GM23248 (cell line): Measurements from ENCODE around the gene BRWD1.

ENCODE experiments used
- EZH2 ChIP-seq: fragments of 200-600 bp; sonication (generic); IDR thresholded peaks from 2 replicates; pipeline ENCODE4 v1.6.1; 2018; ENCODE audit warnings: antibody characterized with exemption, mild to moderate bottlenecking; ENCODE audit not compliant: insufficient read depth, poor library complexity, severe bottlenecking
- EZH2phosphoT487 ChIP-seq: fragments of 200-600 bp; sonication (generic); IDR thresholded peaks from 2 replicates; pipeline ENCODE4 v1.6.1; 2018; ENCODE audit warnings: antibody characterized with exemption, moderate library complexity, mild to moderate bottlenecking, low read depth; ENCODE audit not compliant: insufficient read depth

- TF ChIP-seq EZH2 (no peak), EZH2phosphoT487 (no peak)
These were observed 3.3 kb upstream of the BRWD1 start for GRCh38 chr21:39316729-39317128.
